HG02571 (cell line): ENCODE results near the gene PTPRC.

Source experiments
- ATAC-seq: cut with Tn5 transposase; IDR thresholded peaks from one replicate; pipeline ENCODE4 v1.9.1; 2021; ENCODE audit warnings: mild to moderate bottlenecking, moderate library complexity; ENCODE audit not compliant: unreplicated experiment

The PTPRC gene

GRCh38 chr1:198797656-198798055 is 158.8 kb downstream of the PTPRC start:
- no peak for ATAC-seq

GRCh38 chr1:198798923-198799386 is 160.1 kb downstream of the PTPRC start:
- ATAC-seq: no peak

GRCh38 chr1:198805498-198806151 is 166.8 kb downstream of the PTPRC start:
- no peak for ATAC-seq

- ATAC-seq: no peak
Observed at GRCh38 chr1:198806861-198807260, 168.0 kb downstream of the PTPRC start.
